ENCODE results near the gene ATP8A2. TPM values are rescaled to one million over a fixed set of nuclear protein-coding genes. Genes with fewer than 3 reads are reported as not detected.
"Not testable (repeated sequence)": the region's sequence is repeated elsewhere in the genome, so short reads cannot be mapped to it uniquely, and the experiment has no call there.

ATP8A2 gene
- total RNA-seq, 3 donors from 2014 or later (not counting 1 experiment from before 2014, with no cell fraction given), result 0.43 to 0.68 (median 0.59) TPM

GRCh38 chr13:26061947-26062346 lies 690.2 kb downstream of the ATP8A2 start:
- TF ChIP-seq CTCF (IDR thresholded peaks at IDR 0.05), result no peak
- Mint-ChIP-seq H3K4me1 (no peaks in the 10 kb centered on the region), H3K4me3 (no peak overlapping the region), H3K27ac (no peak overlapping the region), H3K27me3 (ENCODE audit: low read depth in 2 of 2) (peaks cover 5 to 48% of the 10 kb centered on the region in 2 donors), H3K9me3 (no peaks in the 10 kb centered on the region), H3K36me3 (no peaks in the 10 kb centered on the region)
- H3K36me3 ChIP-seq (ENCODE audit: control insufficient read depth, insufficient read depth, low read length), result no peaks in the 10 kb centered on the region
- no peaks in the 10 kb centered on the region for H3K4me1 ChIP-seq (ENCODE audit: control insufficient read depth, insufficient read depth, low read length)
- H3K4me3 ChIP-seq (ENCODE audit: low read length), result no peak overlapping the region
- ATAC-seq, result no peak
- intact Hi-C loops (cut with micrococcal nuclease), result loop anchor here (1.0 kb wide), 1 partner anchor 488 kb away; no protein-coding TSS in a partner anchor
- H3K9me3 ChIP-seq (ENCODE audit: control insufficient read depth, insufficient read depth, low read length), result no peaks in the 10 kb centered on the region
- H3K27me3 ChIP-seq (ENCODE audit: control insufficient read depth, insufficient read depth, low read length), result peaks cover 4% of the 10 kb centered on the region
- WGBS (ENCODE audit: insufficient coverage), result 93% methylated on average over 5 of the region's 6 CpGs
- no peak for DNase-seq
- H3K27ac ChIP-seq (ENCODE audit: low read length), result no peak overlapping the region

- H3K4me3 Mint-ChIP-seq, result no peak overlapping the region
- Histone ChIP-seq H3K9me3 (ENCODE audit: control insufficient read depth, insufficient read depth, low read length) (no peaks in the 10 kb centered on the region), H3K27ac (ENCODE audit: low read length) (no peak overlapping the region), H3K36me3 (ENCODE audit: control insufficient read depth, insufficient read depth, low read length) (no peaks in the 10 kb centered on the region), H3K27me3 (ENCODE audit: control insufficient read depth, insufficient read depth, low read length) (peaks cover 4% of the 10 kb centered on the region), H3K4me3 (ENCODE audit: low read length) (no peak overlapping the region), H3K4me1 (ENCODE audit: control insufficient read depth, insufficient read depth, low read length) (no peaks in the 10 kb centered on the region)
- no peaks in the 10 kb centered on the region for H3K9me3 Mint-ChIP-seq
- H3K27me3 Mint-ChIP-seq (ENCODE audit: low read depth in 2 of 2), result peaks cover 5 to 44% of the 10 kb centered on the region in 2 donors
- ATAC-seq (peak in 2 of 3 donors; percentile 38 to 51), DNase-seq (peak in 1 of 2 donors; percentile 78)
- no peak overlapping the region for H3K27ac Mint-ChIP-seq
- 55% methylated on average over 5 of the region's 5 CpGs for WGBS (ENCODE audit: insufficient coverage)
- no peaks in the 10 kb centered on the region for H3K4me1 Mint-ChIP-seq
- intact Hi-C loops (cut with micrococcal nuclease), result loop anchor here (1.0 kb wide), 2 partner anchors 234 to 489 kb away; no protein-coding TSS in a partner anchor
- H3K36me3 Mint-ChIP-seq, result no peaks in the 10 kb centered on the region
- TF ChIP-seq CTCF (IDR thresholded peaks at IDR 0.05), result peak; percentile 49
Measured at GRCh38 chr13:26062853-26063444, 691.2 kb downstream of the ATP8A2 start.

GRCh38 chr13:26066492-26066891 lies 694.7 kb downstream of the ATP8A2 start:
- peak in 1 of 3 donors; percentile 35 for ATAC-seq
- H3K27ac Mint-ChIP-seq; H3K36me3 Mint-ChIP-seq; H3K4me1 Mint-ChIP-seq; H3K27me3 ChIP-seq (ENCODE audit: control insufficient read depth, insufficient read depth, low read length); DNase-seq; H3K4me1 ChIP-seq (ENCODE audit: control insufficient read depth, insufficient read depth, low read length); H3K4me3 Mint-ChIP-seq; intact Hi-C loops (cut with micrococcal nuclease); H3K36me3 ChIP-seq (ENCODE audit: control insufficient read depth, insufficient read depth, low read length); H3K27ac ChIP-seq (ENCODE audit: low read length); H3K9me3 Mint-ChIP-seq; H3K9me3 ChIP-seq (ENCODE audit: control insufficient read depth, insufficient read depth, low read length); H3K4me3 ChIP-seq (ENCODE audit: low read length): not testable (repeated sequence)
- peaks cover 5 to 21% of the 10 kb centered on the region in 2 donors for H3K27me3 Mint-ChIP-seq (ENCODE audit: low read depth in 2 of 2)
- 68% methylated on average over 7 of the region's 7 CpGs for whole genome bisulfite sequencing (ENCODE audit: insufficient coverage)

- Mint-ChIP-seq H3K27me3 (ENCODE audit: low read depth in 2 of 2) (peaks cover 7 to 24% of the 10 kb centered on the region in 2 donors), H3K4me3 (no peak overlapping the region), H3K9me3 (no peaks in the 10 kb centered on the region), H3K4me1 (no peaks in the 10 kb centered on the region), H3K27ac (no peak overlapping the region), H3K36me3 (no peaks in the 10 kb centered on the region)
- no peak overlapping the region for H3K27ac ChIP-seq (ENCODE audit: low read length)
- no peaks in the 10 kb centered on the region for H3K4me1 ChIP-seq (ENCODE audit: control insufficient read depth, insufficient read depth, low read length)
- H3K36me3 ChIP-seq (ENCODE audit: control insufficient read depth, insufficient read depth, low read length), result no peaks in the 10 kb centered on the region
- H3K4me3 ChIP-seq (ENCODE audit: low read length), result no peak overlapping the region
- H3K27me3 ChIP-seq (ENCODE audit: control insufficient read depth, insufficient read depth, low read length), result no peaks in the 10 kb centered on the region
- intact Hi-C loops (cut with micrococcal nuclease), result no loop called here
- ATAC-seq (no peak), DNase-seq (no peak)
- 95% methylated on average over 2 of the region's 3 CpGs for WGBS (ENCODE audit: insufficient coverage)
- no peak for TF ChIP-seq CTCF (IDR thresholded peaks at IDR 0.05)
- H3K9me3 ChIP-seq (ENCODE audit: control insufficient read depth, insufficient read depth, low read length), result no peaks in the 10 kb centered on the region
Measured at GRCh38 chr13:26067601-26068000, 695.8 kb downstream of the ATP8A2 start.

- H3K9me3 Mint-ChIP-seq; H3K27ac Mint-ChIP-seq; H3K4me3 Mint-ChIP-seq; intact Hi-C loops (cut with micrococcal nuclease); DNase-seq; H3K4me1 Mint-ChIP-seq; H3K4me3 ChIP-seq (ENCODE audit: low read length); H3K36me3 Mint-ChIP-seq; H3K27me3 ChIP-seq (ENCODE audit: control insufficient read depth, insufficient read depth, low read length); H3K36me3 ChIP-seq (ENCODE audit: control insufficient read depth, insufficient read depth, low read length); H3K4me1 ChIP-seq (ENCODE audit: control insufficient read depth, insufficient read depth, low read length); H3K27ac ChIP-seq (ENCODE audit: low read length); H3K9me3 ChIP-seq (ENCODE audit: control insufficient read depth, insufficient read depth, low read length); ATAC-seq: not testable (repeated sequence)
- 96% methylated on average over 2 of the region's 2 CpGs for whole genome bisulfite sequencing (ENCODE audit: insufficient coverage)
- peaks cover 7 to 17% of the 10 kb centered on the region in 2 donors for H3K27me3 Mint-ChIP-seq (ENCODE audit: low read depth in 2 of 2)
Measured at GRCh38 chr13:26068372-26068771, 696.6 kb downstream of the ATP8A2 start.

- 84% methylated on average over 7 of the region's 8 CpGs for WGBS (ENCODE audit: insufficient coverage)
- H3K36me3 ChIP-seq (ENCODE audit: control insufficient read depth, insufficient read depth, low read length); H3K4me1 Mint-ChIP-seq; H3K9me3 Mint-ChIP-seq; H3K27me3 ChIP-seq (ENCODE audit: control insufficient read depth, insufficient read depth, low read length); H3K27ac ChIP-seq (ENCODE audit: low read length); H3K27ac Mint-ChIP-seq; H3K4me3 Mint-ChIP-seq; H3K4me1 ChIP-seq (ENCODE audit: control insufficient read depth, insufficient read depth, low read length); H3K4me3 ChIP-seq (ENCODE audit: low read length); DNase-seq; H3K36me3 Mint-ChIP-seq; intact Hi-C loops (cut with micrococcal nuclease); H3K9me3 ChIP-seq (ENCODE audit: control insufficient read depth, insufficient read depth, low read length); ATAC-seq: not testable (repeated sequence)
- H3K27me3 Mint-ChIP-seq (ENCODE audit: low read depth in 2 of 2), result peaks cover 7 to 17% of the 10 kb centered on the region in 2 donors
Measured at GRCh38 chr13:26069642-26070041, 697.9 kb downstream of the ATP8A2 start.

Measured in natural killer cell (primary cell).